NOMO-1 treated with DMSO at 0.1 percent for 48 hours (cell line): ENCODE results near the gene CA11.

ENCODE experiments used
- DNase-seq: peaks from one replicate; lab custom pipeline; 2025; ENCODE audit not compliant: unreplicated experiment; lab: John Stamatoyannopoulos, UW

CA11 gene

DNA sequence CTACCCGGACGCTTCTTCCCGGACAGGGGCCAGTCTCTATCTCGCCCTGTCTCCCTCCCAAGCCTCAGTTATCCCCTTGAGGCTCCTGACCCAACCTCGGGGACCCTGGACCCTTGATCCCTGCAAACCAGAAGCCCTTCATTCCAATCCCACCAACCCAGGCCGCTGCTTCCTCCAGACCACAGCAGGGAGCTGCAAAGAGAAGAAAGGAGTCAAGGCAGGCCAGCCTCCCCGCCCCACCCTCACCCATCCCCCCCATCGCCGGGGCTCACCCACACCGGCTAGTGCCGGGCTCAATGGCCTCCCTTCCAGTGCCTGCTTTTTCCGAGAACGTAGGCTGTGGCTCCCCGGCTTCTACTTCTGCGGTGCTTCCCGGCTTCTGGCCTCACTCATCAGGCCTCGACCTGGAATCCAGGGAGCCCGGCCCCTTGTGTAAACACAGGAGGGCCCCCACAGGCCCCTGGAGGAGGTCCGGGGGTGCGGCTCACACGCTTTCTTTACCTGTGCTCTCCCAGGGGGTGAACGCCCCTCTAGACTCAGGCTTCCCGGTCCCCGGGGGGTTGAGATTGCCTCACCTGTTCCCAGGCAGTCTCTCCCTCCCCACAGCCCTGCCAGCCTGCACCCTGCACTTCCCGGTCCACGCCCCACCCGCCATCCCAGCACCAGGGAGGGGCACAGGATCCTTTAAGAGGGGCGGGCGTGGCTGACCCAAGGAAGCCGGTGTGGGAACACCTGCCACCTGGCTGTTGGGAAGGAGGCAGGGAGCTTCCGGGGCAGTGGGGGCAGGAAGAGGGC is 31.4 kb downstream of the CA11 start, which contains the start of gene FAM83E:
Gene FAM83E, minus strand, starts transcription at position 641 of the 795 bp plus-strand sequence. CDS start 1,704 bp downstream, outside the sequence.
- no peak for DNase-seq

DNA sequence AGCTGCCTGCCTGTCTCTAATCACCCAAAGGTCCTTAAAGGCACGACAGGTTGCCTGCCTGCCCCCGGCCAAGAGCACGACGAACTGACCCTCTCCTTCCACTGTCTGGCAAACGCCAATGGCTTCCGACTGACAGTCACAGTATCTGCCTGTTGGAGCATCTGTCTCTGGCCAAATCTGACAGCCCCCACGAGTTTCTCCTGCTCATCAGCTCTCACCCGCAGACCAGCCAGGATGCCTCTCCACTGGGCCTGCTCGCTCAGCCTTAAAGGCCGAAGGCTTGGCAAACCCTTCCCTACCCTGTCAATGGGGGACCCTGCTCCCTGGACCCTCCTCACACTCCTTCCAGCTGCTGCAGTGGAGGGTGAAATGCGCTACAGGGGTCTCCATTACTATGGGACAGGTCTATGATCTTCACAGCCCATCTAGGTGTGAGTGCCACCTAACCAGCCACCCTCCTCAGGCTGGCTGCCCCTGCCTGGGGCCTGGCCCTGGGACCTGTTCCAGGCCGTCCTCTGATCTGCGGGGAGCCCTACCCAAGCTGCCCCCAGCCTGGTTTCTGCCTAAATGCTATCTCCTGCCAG is 32.0 kb downstream of the CA11 start:
- no peak for DNase-seq

DNA sequence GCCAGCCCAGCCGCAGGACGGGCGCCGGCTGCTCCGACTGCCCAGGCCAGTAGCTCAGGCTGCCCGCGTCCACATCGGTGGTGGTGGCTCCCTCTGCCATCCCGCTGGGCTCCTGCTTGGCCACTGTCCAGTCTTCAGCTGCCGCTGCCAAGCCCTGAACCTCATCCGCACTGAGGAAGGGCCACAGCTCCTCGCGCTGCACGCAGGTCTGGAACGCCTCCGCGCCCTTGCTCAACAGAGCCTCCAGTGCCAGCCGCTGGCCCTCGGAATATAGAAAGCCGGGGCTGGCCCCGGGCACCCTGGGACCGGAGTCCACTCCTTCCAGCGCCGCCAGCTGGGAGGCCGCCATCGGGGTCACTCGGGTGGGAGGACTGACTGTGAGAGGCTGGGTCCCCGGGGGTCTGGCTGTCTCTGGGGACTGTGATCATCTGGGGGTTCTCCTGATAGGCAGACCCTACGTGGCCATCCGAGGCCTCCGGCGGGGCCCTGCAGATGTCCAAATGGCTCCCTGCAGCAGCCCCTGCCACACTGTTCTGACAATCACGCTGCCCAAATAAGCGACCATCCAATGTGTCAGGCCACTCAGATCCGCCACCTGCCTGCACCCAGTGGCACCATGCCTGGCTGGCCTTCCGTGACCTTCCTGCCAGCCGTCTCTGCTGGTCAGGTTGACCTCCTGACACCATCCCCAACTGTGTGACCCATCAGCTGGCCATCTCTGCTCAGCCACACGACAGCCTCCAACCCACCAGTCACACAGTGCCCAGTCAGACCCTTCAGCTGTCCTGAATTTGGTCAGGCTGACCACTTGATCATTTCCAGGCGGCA is 32.7 kb downstream of the CA11 start:
- DNase-seq, result no peak

DNA sequence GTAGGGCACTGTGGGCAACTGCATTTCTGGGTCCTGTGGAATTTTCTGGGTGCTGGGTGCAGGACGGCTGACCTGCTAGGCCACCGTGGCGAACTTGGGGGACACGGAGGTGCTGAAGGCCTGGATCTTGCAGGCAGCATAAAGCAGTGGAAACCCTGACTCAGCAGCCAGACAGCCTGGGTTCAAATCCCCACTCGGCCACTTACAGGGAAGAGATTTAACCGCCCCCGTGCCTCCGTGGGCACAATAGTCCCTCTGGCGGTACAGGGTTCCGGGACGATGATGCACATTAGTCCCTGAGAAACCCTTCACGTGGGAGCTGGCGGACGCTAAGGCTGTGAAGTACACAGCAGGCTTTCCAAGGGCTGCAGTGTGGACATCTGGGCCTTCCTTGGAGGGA is 34.1 kb downstream of the CA11 start:
- no peak for DNase-seq

DNA sequence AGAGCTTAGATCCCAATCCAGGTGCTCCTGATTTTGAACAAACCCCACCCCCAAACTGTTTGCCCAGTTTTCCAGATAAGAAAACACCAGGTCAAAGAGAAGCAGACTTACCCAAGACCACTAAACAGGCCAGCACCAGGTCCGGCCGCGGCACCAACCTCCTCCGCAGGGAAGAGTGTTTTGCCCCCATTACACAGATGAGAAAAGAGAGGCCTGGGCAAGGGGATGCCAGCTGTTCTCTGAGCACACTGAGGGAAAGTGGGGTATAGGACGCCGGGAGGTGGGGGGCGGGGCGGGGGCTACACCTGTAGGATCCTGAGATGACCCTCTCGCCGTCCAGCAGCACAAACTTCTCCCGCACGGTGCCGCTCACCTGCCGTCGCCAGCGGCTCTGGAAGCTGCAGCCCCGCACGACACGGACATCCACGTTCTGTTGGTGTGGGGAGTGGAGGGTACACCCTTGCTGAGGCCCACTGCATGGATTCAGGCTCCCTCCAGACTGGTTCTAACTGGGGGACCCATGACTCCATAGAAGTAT is 36.3 kb downstream of the CA11 start:
- DNase-seq, result no peak

DNA sequence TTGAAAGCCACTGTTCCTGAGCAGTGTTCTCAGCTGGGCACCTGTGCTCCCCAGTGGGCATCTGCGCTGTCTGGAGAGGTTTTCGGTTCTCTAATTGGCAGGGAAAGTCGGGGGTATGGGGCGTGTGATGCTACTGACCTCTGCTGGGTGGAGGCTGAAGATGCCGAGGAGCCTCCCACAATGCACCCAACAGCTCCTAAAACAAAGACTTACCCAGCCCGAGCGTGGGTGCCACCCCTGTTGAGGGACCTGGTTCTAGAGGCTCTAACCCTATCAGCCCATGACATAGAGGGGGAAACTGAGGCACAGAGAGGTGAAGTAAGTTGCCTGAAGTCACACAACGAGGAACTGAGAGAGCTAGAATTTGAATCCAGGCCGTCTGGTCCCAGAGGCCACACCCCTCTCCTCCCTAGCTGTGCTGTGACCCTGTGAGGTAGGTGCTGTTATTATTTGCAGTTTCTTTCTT is 37.2 kb downstream of the CA11 start:
- peak; percentile 68 for DNase-seq

DNA sequence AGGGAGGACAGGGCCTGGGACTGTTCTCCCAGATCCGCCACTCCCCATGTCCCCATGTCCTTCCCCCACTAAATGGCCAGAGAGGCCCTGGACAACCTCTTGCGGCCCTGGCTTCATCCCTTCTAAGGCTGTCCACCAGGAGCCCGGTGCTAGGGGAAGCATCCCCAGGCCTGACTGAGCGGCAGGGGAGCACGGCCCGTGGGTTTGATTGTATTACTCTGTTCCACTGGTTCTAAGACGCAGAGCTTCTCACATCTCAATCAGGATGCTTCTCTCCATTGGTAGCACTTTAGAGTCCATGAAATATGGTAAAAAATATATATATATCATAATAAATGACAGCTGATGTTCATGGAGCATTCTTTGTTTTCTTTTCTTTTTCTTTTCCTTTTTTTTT is 38.6 kb downstream of the CA11 start:
- DNase-seq, result no peak

DNA sequence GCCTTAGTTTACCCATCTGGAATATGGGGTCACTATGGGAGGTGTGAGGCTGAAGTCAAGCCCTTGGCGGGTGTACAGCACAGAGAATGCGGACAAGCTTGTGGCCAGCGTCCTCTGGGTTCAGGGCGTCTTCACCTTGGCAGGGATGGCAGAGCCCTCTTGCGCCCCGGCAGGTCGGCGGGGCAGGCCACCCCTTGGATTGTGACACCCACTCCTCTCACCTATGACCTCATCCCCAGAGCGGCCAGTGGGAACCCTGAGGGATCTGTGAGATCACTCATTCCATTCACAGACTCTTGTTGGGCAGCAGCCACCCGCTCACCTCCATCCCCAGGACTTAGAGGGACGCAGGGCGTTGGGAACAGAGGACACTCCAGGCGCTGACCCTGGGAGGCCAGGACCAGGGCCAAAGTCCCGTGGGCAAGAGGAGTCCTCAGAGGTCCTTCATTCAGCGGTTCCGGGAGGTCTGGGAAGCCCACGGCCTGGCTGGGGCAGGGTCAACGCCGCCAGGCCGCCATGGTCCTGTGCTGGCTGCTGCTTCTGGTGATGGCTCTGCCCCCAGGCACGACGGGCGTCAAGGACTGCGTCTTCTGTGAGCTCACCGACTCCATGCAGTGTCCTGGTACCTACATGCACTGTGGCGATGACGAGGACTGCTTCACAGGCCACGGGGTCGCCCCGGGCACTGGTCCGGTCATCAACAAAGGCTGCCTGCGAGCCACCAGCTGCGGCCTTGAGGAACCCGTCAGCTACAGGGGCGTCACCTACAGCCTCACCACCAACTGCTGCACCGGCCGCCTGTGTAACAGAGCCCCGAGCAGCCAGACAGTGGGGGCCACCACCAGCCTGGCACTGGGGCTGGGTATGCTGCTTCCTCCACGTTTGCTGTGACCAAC is 39.3 kb downstream of the CA11 start, which contains the start of gene SPACA4:
Gene SPACA4, plus strand, starts transcription at position 280 of the 896 bp plus-strand sequence. Its CDS starts 237 bp downstream, at position 517.
- DNase-seq, result no peak

DNA sequence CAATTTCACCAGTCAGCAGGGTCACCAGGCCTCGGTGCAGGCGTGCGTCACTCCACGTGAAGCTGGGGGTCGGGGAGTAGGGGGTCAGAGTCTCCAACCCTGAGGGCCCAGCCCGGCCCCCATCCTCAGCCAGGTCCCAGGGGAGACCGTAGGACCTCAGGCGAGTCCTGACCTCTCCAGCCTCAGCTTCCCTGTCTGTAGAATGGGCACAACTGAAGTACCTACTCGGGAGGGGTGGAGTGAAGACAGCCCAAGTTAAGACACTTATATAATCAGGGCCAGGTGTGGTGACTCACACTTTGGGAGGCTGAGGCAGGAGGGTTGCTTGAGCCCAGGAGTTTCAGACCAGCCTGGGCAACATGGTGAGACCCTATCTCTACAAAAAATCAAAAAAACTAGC is 42.1 kb downstream of the CA11 start:
- no peak for DNase-seq

DNA sequence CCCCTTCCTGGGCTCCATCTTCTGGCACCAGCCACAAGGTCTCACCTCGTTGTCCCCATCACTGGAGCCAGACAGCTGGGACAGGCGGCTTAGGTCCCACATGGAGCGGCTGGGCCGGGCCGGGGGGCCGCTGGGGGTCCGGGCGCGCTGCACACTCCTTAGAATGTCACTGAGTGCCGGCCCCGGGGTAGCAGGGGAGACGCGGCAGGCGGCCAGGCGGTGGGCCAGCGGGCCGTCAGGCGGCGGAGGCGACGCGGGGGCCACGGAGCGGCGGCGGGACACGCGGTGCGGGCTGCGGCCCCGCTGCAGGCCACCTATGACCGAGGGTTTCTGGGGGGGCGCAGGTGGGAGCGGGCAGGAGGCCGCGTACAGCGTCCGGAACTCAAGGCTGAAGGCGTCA is 42.5 kb downstream of the CA11 start:
- no peak for DNase-seq

DNA sequence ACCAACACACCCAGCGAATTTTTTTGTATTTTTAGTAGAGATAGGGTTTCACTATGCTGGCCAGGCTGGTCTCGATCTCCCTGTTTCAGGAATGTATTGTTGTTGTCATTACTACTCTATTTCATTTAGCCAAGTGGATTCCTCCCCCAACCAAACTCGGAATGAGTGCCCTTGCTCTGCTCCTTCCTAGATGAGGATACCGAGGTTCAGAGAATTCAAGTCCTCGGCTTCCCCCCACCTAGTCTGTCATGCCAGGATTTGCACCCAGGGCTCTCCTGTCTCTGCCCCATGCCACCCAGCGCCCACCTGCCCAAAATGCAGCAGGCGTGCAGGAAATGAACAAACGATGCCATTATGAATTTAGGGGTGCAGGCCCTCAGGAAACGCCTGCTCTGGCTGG is 43.0 kb downstream of the CA11 start:
- DNase-seq, result no peak

DNA sequence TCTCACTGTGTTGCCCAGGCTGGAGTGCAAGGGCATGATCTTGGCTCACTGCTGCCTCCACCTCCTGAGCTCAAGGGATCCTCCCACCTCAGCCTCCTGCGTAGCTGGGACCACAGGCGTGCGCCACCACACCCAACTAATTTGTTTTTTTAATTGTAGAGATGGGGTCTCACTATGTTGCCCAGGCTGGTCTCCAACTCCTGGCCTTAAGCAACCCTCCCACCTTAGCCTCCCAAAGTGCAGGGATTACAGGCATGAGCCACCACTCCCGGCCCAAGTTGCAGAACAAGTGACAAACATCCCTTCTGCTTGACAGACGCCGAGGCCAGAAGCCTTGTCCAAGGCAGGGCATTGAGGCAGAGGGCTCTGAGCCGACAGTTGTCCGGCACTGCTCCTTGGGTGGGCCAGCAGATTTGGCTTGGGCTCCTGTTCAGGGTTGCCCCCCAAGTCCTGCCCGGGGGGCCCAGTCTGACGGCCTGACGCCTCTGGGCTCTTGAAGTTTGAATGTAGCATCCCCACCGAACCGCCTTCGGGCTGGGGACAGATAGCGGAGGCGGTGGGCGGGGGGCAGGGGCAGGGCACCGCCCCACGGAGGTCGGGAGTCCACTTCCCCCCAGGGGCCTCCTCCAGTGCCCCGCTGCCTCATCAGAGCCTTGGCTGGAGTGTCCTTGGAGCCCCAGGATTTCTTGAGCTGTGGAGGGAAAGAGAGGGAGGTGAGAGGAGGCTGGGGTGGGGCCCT is 45.1 kb downstream of the CA11 start:
- DNase-seq, result no peak

DNA sequence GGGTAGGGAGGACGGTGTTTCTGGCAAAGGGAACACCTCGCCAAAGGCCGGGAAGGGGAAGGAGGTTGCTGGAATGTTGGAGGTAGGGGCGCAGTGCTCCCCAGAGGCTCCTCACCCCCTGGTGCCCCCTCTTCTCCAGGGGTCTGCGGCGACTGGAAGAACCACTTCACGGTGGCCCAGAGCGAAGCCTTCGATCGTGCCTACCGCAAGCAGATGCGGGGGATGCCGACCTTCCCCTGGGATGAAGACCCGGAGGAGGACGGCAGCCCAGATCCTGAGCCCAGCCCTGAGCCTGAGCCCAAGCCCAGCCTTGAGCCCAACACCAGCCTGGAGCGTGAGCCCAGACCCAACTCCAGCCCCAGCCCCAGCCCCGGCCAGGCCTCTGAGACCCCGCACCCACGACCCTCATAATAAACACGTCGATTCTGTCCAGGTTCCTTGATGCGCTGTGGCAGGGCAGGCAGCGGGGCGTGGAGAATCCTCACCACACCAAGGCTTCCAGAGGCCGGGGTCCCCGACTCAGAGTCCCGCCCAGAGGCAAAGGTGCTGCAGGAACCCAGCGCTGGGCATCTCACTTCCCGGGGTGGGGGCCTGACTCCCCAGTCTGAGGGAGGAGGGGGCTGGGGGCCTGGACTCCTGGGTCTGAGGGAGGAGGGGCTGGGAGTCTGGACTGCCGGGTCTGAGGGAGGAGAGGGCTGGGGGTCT is 46.8 kb downstream of the CA11 start:
- DNase-seq, result no peak

DNA sequence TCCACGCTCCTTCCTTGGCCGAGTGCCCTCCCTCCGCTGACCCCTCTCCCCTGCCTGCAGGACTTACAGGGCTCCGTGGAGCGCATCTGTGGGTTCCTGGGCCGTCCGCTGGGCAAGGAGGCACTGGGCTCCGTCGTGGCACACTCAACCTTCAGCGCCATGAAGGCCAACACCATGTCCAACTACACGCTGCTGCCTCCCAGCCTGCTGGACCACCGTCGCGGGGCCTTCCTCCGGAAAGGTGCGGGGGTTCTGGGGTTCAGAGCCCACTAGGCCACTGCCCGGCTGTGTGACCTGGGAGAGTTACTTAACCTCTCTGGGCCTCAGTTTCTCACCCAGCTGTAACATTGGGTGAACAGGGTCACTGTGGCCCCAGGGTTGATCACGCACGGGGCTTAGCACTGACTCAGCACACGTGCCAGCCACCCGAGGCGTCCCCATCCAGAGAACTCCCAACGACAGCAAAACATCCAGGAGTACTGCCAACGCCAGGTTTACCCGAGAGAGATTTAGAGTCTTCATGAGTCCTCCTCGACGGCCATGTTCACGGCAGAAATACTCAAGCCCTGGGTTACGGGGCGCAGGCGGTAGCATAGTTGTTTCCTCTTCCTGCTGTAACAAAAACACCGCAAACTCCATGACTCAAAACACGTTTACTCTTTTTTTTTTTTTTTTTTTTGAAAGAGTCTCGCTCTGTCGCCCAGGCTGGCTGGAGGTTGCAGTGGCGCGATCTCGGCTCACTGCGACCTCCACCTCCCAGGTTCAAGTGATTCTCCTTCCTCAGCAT is 49.1 kb downstream of the CA11 start:
- peak; percentile 50 for DNase-seq

DNA sequence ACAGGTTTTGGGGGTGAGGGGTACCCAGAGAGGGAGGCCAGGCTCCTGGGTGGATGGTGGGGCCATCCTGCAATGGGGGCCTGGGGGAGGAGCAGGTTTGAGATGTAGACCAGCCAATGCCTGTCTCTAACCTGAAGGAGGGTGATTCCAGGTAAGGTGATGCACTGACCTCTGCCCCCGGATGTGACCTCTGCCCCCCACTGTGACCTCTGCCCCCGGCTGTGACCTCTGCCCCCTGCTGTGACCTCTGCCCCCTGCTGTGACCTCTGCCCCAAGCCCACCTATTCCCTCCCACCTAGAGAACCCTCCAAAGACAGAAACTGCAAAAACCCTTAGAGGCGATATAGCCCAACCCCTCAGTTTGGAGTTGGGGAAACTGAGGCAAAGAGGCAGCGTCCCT is 49.8 kb downstream of the CA11 start:
- no peak for DNase-seq

DNA sequence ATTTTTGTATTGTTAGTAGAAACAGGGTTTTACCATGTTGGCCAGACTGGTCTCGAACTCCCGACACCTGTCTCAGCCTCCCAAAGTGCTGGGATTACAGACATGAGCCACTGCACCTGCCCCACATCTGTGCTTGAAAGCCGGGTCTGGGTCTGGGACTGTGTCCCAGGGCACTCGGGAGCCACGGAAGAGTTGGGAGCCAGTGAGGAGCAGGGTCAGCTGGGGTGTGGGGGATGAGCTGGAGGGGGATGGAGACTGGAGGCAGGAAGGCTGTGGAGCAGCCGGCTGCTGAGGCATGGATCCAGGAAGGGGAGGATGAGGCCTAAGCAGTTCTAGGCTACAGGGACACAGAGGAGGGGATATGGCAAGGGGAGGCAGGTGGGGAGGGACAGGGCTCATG is 50.2 kb downstream of the CA11 start:
- no peak for DNase-seq

DNA sequence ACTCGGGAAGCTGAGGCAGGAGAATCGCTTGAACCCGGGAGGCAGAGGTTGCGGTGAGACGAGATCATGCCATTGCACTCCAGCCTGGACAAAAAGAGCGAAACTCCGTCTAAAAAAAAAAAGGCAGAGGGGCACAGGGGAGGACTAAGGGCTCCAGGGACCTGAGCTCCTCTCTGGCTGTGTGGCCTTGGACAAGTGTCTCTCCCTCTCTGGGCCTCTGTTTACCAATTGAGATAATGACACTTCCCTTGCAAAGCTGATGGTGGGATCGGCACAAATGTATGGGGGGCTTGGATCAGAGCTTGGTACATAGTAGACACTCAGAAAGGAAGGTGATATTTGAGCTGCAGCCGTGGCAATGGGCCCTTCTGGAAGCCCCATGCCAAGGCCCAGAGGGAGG is 50.8 kb downstream of the CA11 start:
- no peak for DNase-seq

DNA sequence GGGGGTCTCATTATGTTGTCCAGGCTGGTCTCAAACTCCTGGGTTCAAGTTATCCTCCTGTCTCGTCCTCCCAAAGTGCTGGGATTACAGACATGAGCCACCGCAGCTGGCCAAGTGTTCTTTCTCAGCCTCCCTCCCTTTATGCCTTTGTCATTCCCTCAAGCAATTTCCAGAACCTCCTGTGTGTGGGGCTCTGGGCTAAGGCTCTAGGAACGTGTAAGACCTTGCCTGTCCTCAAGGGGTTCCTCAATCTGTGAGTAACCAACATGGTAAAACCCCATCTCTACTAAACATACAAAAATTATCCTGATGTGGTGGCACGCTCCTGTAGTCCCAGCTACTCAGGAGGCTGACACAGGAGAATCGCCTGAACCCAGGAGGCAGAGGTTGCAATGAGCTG is 55.0 kb downstream of the CA11 start:
- no peak for DNase-seq
